SH-SY5Y (cell line): Measurements from ENCODE around the gene TMEM39B.

Experiments
- GATA2 ChIP-seq: IDR thresholded peaks from 2 replicates; pipeline ENCODE4 v1.6.1; 2011; ENCODE audit warnings: mild to moderate bottlenecking, low read depth, low read length
- GATA3 ChIP-seq: IDR thresholded peaks from 2 replicates; pipeline ENCODE4 v1.6.1; 2011; ENCODE audit warnings: low read depth, mild to moderate bottlenecking, low read length, moderate library complexity

GRCh38 chr1:32128964-32129363 lies 56.2 kb downstream of the TMEM39B start:
- no peak for TF ChIP-seq GATA3
- TF ChIP-seq GATA2, result no peak
